NOMO-1 treated with DMSO at 0.1 percent for 48 hours (cell line): ENCODE results near the gene DHX38.

Source experiments
- DNase-seq: peaks from one replicate; lab custom pipeline; 2025; ENCODE audit not compliant: unreplicated experiment; lab: John Stamatoyannopoulos, UW

DHX38 gene

DNA sequence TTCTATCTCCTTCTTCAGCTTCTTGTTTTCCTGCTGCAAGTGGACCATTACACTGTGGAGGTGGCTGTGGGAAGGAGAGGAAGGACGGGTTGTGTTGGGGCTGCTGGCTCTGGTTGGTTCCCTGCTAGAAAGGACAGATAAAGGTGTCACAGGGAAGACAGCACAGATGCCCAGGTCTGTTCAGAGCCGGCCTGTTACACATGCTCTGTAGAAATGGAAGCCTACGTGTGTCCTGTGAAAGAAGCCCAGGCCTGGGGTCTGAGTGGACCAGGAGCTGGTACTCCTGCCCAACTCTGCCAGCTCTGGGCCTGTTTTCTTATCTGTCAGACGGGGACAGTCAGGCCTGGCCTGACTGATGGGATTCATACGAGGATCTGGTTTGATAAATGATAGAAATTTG, 26.4 kb downstream of the DHX38 start:
- DNase-seq = no peak

DNA sequence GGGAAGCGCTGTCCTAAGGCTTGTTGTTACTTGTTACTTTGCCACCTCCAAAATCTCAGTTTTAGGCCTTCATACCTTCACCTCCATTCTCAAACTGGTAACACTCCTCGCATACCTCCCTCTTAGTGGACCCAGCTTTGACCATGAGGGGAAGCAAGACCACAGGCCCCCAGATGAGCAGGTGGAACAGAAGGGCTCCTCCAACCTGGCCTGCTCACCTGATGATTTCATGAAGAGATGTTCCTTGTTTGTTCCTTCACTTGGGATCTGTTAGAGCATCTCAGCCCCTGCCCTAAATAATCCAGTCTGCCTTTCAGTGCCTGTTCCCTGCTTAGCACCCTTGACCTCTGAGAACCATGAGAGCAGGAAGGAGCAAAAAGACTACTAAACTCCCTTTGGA, 28.7 kb downstream of the DHX38 start:
- DNase-seq = no peak

DNA sequence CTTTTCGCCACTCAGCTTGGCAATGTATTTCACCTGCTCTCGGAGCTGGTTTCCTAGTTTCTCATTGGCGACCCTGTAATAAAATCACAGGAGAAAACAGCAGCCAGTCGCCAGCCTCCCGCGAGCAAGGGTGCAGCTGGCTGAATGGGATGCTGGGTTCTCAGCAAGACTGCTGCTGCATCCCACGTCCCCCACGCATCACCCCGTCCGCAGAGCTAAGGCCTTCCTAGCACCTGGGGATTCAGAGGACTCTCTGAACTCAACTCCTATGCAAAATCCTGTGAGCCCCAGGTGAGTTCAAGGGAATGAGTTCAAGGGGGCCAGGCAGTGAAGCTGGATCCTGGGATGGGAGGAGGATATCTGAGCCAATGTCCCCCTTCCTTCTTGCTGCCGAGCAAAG, 29.3 kb downstream of the DHX38 start:
- DNase-seq = no peak

DNA sequence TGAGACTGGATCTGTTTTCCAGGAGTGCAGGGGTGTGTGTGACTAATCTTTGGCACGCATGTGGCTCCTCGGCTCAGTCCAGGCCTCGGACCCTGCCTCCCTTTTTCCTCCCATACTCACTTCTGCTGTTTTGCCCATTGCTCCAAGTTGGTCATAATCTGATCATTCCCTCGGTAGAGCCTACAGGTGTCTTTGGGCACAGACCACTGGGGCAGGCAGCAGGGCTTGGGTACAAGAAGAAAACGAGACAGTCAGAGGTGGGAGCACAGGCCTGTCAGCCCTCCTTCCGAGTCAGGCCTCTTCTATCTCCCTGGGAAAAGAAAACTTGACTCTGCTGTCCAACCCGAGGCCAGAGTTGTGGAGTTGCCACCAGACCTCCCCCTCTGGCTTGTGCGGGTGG, 29.8 kb downstream of the DHX38 start:
- DNase-seq = no peak

DNA sequence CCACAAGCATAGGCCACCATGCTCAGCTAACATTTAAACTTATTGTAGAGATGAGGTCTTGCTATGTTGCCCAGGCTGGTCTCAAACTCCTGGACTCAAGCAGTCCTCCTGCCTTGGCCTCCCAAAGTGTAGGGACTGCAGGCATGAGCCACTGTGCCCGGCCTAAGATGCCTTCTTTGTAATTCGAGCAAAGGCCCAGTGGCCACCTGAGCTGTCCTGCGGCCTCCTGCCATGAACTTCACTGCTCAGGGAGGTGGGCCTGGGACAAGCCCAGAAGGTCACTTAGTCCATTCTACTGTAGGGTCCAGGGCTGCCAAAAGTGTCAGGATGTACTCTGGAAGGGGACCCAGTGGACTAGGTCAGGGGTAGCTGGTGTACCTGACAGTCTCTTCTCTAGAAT, 30.5 kb downstream of the DHX38 start:
- no peak for DNase-seq

DNA sequence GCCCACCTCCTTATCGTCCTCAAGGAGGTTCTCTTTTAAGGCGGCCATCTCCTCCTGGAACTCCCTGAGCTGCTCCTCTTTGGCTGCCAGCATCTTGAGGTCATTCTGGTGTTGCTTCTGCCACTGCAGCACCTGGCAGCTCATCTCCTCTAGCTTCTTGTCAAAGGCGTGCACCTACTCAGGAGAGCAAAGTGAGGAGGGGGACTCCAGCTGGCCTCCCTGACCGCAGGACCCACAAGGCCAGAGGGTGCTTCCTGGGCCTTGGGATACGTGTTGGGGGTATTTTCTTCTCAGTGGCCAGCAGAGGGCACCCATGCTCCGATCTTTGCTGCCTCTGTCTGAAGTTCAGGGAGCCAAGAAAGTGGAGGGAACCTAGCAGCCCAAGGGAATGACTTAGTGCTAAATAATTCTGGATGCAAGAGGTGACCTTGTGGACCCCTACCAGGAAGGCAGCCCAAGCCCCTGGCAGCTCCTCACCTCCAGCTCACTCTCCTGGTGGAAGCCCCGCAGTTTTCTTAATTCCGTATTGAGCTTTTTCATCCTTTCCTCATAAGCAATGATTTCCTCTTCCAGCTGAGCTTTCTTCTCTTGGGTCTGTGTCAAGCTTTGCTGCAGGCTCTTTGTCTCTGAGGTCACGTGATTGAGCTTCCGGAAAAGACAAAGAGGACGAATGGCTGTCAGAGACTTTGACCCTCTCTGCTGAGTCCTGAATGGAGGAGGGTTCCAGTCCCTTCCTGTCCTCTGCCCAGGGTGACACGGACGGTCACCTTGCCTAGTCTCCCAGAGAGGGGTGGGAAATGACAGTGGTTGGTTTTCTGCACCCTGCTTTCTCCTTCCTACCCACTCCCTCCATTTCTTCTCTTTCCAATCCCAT, 31.4 kb downstream of the DHX38 start:
- DNase-seq = peak; percentile 71

DNA sequence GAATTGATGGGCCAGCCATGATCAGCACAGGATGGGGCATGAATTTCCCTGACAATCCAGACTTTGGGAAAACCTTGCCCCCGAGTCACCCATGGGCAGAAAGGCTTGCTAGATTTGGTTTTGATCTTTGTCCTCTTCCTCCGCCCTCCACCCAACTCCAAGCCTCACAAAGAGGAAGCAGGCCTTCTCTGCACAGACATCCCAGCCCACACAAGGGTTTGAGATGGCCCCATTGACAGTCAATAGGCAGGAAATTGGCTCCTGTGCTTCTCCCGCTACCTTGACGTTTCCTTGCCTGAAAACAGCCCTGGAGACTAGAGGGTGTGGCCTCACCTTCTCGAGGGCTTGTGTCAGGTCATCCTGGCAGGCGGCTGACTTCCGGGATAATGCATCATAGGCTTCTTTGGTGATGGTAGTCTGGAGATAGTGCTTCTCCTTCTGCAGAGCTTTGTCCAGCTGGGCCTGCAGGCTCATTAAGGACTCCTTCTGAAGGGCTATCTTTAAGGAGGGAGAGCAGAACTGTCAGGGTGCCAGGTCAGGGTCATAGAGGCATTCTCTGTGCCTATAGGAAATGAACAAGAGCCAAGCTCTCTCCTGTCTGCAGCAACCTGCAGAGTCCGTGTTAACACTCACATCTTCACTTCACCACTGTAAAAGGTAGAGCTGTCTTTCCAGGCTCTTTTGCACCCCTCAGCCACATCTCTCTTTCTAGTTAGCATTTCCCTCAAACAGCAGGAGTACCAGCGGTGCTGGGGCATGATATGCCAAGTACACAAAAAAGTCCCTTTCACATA, 32.2 kb downstream of the DHX38 start:
- peak; percentile 47 for DNase-seq

DNA sequence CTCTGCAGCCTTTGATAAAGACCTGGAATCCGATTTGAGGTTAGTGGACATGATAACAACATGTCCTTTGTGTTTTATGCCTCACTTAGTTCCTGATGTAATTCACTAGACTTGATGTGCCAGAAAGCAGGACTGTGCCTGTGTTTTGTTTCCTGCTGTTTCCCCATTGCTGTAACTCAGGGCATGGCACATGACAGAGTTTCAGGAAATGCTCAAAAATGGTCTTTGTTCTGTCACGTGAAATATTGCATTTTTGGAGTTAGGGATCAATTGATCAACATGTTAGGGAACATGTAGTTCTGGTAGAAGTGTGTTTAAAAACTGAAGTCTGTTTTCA, 32.8 kb downstream of the DHX38 start:
- no peak for DNase-seq

DNA sequence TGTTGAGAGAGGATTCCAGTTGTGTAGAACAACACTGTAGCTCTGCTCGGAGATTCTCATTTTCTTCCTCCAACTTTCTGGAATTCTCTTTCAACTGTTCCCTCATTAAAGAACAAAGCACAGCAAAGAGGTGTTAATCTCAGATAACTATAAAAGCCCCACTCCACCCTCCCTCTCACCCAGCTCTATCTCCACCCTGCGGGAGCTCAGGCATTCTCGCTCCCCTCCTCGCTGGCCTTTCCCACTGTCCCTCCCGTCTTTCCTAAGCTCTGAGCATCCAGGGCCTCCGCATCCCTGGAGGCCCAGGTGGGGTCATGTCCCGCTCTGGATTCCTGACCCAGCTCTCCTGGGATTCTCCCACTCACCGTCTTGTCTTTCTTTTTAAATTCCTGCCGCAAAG, 35.1 kb downstream of the DHX38 start:
- no peak for DNase-seq

DNA sequence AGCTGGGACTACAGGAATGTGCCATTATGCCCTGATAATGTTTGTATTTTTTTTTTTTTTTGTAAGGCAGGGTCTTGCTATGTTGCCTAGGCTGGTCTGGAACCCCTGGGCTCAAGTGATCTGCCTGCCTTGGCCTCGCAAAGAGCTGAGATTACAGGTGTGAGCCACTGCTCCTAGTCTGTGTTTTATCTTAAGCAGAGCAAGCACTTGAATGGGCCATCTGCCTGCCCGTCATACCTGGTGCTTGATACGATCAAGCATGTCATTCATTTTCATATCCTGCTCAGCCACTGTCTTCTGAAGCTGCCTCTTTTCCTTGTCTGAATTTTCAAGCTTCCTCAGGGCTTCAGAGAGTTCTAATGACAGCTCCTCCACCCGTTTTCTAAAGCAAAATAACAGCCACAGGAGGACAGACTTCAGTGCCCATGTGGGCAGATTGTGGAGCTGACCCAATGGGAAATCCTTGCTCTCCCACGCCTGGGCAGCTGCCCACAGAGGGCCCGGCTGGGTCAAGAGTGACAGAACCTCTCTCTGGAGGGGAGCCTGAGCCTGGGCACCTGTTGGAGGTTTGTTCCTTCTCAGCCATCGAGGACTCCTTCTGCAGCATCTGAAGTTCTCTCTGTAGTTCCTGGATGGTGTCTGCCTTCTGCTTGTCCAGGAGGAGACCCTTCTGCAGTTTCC, 36.5 kb downstream of the DHX38 start:
- DNase-seq = no peak

DNA sequence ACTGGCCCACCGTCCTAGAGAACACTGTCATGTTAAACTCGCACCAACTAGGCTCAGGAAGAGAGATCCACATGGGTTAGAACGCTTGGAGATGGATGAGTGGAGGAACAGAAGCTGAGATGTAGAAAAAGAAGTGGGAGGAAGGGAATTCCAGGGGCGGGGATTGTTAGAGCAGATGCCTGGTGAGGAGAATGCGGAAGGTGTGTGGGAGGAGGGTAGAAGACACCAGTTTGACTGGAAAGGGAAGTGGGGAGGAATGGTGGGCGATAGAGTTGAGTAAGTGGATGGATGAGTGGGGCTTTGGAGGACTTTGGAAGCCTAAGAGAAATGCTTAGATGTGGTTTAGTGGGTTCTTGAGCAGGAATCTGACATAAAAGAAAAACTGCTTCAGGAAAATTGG, 37.4 kb downstream of the DHX38 start:
- no peak for DNase-seq

DNA sequence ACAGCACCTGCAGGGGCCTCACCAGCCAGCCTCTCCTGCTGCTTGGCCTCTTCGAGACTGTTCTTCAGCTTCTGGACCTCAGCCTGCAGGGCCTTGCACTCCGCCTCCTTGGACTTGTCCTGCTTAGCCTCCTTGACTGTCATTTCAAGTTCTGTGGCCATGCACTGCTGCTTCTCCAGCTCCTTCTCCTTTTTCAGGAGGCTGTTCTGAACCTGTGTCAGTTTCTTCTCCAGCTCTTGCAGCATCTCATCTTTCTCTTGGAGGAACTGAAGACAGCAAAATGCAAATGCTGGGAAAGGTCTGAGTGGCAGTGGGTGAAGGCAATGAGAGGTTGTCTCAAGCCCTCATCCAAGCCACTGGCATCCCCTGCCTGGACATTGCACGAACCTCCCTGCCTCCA, 39.1 kb downstream of the DHX38 start:
- DNase-seq = no peak

DNA sequence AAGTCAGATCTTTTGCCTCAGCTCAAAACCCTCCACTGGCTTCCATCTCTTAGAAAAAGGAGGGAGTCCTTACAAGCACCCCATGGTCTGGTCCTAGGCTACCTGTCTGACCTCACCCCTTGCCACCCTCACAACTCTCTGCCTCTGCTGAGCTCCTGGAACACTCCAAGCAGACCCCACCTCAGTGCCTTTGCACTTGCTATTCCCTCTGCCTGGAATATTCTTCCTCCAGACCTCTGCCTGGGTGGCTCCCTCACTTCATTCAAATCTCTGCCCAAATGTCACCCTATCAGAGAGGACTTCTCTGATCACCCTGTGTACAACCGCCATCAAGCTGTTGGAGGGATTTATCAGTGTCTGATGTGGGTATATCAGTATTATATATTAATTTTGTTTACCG, 40.9 kb downstream of the DHX38 start:
- DNase-seq = no peak

DNA sequence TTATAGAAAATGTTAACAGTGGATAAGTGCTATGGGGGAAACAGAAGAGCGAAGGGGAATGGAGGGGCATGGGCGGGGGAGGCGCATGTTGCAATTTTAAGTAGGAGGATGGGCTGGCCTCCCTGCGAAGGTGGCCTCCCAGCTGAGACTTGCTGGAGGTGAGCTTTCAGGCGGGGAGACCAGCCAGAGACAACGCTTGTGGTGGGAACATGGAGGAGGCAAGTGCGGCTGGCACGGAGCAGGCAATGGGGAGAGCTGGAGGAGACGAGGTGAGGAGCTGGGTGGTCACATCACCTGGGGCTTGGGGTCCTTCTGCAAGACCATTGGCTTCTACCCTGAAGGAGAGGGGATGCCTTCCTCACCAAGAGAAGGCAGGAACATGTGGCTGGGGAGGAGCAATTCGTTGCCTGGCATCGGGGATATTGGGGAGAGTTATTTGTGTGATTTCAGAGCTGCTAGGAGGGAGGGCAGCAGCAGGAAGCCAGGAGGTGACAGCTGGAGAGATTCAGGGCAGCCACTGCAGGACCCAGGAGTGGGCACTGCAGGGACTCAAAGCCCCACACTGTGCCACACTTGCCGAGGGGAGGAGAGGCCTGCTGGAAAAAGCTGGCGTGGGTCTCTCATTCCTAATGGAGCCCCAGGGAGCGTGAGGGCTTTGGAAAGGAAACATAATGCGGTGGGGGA, 43.9 kb downstream of the DHX38 start:
- DNase-seq = no peak

DNA sequence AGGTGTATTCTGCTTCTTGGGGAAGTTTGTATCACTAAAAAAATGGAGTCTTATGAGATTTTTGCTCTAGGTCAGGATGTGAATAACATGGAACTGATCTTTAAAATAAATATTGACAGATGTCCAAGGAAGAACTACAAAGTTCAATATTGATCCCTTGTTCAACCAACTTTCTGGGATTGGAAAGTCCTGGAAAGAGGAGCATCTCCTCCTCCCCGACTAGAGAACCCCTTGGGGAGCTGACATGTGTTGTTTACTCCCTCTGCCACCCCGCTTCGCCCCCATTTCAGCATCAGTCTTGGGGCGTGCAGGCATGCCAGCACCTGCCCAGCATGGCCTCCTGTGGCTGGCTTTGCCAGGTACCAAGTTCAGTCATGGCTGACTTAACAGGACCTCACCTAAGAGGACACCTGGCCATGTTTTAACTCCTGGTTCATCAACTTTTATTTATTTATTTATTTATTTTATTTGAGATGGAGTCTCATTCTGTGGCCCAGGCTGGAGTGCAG, 44.5 kb downstream of the DHX38 start:
- DNase-seq = no peak

DNA sequence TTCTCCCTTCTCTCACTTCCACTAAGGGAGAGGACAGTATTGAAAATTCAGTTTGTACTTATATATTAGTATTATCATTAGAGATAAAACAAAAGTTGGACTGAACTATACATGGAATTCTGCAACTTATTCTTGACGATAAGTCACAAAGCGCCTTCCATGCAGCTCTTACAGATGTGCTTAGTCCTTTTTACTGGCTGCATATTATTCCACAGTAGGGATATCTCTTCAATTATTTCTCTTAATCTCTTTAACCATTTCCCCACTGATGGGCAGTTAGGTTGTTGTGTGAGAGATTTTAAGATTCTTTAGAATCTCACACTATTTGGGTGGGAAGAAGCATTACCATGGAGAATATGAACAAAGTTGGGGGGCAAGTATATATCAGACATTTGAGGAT, 46.3 kb downstream of the DHX38 start:
- no peak for DNase-seq

DNA sequence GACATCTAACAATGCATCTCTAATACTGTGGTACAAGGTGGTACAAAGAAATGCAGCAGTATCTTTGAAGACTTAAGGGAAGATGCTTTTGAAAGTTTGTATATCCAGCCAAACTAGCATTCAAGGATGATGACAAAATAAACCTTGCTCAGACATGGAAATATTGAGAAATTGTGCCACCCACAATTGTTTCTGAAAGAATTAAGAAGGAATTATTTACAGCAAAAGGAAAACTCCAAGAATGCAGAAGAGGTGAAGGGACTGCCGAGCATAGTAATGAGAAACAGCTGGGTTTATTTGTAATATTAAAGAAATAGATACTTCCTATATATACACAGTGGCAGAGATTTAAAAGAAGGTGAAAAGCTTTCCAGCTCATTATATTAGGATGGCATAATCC, 48.8 kb downstream of the DHX38 start:
- DNase-seq = no peak

DNA sequence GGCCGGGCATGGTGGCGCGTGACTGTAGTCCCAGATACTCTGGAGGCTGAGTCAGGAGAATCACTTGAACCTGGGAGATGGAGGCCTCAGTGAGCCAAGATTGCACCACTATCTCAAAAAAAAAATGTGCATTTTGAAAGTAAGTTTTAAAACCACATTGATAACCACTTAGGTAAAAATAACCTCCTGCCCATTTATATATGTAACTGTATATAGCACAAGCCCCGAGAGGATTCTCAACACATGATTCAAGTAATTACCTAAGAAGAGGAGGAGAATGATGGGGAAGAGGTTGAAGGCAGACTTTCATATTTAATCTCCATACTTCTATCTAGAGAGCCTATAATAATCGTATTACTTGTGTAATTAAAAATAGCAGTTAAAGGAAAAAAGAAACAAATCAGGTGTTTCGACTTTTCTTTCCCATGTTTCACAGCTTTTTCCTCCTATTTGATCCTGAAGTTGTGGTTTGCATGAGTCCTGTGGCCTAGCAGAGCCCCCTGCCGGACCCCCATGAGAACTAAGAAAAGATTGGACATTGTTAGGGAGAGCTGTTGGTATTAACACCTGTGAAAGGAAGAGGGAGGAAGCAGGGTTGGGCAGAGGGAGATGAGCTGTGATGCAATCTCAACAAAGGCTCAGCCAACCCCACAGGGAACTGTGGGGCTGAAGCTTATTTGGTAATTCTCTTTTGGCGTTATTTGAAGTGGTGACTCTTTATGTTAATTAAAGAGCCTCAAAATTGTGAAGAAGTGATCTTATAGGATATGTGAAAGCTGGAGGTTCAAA, 56.2 kb downstream of the DHX38 start:
- peak; percentile 45 for DNase-seq

DNA sequence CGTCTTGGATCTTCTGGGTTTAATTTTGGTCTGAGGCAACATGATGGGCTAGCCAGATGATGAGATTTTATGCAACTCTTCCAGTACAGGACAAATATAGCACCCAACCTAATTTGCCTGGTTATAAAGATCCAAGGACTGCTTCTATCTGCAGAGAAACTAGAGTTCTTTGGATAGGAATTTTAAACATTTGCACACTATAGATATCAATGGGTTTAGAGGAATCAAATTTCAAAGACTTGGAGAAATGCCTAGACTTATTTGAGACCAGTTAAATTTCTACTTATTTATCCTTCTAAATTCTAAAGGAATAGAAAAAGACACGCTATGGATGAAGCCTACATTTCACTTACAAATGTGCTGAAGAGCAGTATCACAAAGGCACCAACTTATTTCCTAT, 65.7 kb downstream of the DHX38 start:
- DNase-seq = no peak

DNA sequence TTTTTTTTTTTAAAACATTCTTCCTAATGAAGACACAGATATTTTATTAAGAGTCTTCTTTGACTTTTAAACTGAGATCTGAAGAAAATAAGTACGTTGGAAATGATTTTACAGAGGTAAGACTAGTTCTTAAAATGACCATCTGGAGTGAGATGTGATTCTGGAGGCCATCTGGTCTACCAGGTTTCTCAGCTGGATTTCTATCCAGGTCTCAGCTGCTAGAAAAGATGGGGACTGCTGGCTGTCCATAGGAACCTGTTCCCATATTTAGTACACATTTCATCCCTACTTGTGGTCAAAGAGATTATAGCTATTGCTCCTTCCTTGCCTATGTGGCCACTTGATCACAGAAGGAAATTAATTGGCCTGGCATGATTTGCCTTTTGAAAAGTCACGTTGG, 66.2 kb downstream of the DHX38 start:
- no peak for DNase-seq
